Measurements from ENCODE around the gene PRRX2. TPM values are rescaled to one million over a fixed set of nuclear protein-coding genes. Genes with fewer than 3 reads are reported as not detected.

Gene PRRX2
- total and polyA plus RNA-seq, 2 of the 4 experiments (the other 2 are of a cell fraction): 12.7 to 35.5 TPM

DNA sequence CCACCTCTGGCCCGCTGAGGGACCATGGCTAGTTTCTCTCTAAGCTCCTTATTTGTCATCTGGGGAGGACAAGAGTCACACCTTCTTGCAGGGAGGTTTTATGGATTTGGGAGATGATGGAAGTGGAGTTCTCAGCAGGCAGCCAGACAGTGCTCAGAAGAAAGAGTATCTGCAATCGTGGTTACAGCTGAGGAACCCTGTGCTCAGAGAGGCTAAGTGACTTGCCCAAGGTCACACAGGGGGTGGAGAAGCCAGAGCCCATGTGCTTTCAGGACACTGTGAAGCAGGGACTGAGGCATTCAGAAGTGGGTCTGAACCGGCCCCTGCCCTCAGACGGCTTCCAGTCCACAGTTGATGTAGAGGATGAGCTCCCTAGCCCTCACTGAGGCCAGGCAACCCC, 10.8 kb downstream of the PRRX2 start:
- DNase-seq (no peak), ATAC-seq (ENCODE audit: low read depth) (no peak)
- no peak for TF ChIP-seq NFE2L2 (IDR thresholded peaks at IDR 0.05; ENCODE audit: low read depth, low read length)
- TF ChIP-seq FOS (IDR thresholded peaks at IDR 0.05; ENCODE audit: low read depth, low read length): no peak
- TF ChIP-seq POLR2A (IDR thresholded peaks at IDR 0.05; ENCODE audit: low read depth, low read length): no peak
- TF ChIP-seq RAD21 (IDR thresholded peaks at IDR 0.05; ENCODE audit: low read length): no peak
- TF ChIP-seq, protein P1, sequence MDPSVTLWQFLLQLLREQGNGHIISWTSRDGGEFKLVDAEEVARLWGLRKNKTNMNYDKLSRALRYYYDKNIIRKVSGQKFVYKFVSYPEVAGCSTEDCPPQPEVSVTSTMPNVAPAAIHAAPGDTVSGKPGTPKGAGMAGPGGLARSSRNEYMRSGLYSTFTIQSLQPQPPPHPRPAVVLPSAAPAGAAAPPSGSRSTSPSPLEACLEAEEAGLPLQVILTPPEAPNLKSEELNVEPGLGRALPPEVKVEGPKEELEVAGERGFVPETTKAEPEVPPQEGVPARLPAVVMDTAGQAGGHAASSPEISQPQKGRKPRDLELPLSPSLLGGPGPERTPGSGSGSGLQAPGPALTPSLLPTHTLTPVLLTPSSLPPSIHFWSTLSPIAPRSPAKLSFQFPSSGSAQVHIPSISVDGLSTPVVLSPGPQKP (IDR thresholded peaks at IDR 0.05; ENCODE audit: borderline replicate concordance, low read depth, low read length): no peak
- TF ChIP-seq, protein P2, sequence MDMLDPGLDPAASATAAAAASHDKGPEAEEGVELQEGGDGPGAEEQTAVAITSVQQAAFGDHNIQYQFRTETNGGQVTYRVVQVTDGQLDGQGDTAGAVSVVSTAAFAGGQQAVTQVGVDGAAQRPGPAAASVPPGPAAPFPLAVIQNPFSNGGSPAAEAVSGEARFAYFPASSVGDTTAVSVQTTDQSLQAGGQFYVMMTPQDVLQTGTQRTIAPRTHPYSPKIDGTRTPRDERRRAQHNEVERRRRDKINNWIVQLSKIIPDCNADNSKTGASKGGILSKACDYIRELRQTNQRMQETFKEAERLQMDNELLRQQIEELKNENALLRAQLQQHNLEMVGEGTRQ (IDR thresholded peaks at IDR 0.05; ENCODE audit: low read depth, low read length): no peak
- no peak for TF ChIP-seq CEBPB (IDR thresholded peaks at IDR 0.05; ENCODE audit: low read depth, low read length)
- TF ChIP-seq, protein P3, sequence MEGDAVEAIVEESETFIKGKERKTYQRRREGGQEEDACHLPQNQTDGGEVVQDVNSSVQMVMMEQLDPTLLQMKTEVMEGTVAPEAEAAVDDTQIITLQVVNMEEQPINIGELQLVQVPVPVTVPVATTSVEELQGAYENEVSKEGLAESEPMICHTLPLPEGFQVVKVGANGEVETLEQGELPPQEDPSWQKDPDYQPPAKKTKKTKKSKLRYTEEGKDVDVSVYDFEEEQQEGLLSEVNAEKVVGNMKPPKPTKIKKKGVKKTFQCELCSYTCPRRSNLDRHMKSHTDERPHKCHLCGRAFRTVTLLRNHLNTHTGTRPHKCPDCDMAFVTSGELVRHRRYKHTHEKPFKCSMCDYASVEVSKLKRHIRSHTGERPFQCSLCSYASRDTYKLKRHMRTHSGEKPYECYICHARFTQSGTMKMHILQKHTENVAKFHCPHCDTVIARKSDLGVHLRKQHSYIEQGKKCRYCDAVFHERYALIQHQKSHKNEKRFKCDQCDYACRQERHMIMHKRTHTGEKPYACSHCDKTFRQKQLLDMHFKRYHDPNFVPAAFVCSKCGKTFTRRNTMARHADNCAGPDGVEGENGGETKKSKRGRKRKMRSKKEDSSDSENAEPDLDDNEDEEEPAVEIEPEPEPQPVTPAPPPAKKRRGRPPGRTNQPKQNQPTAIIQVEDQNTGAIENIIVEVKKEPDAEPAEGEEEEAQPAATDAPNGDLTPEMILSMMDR (conservative IDR thresholded peaks at IDR 0.05; ENCODE audit: low read depth, low read length): no peak
- TF ChIP-seq MXI1 (IDR thresholded peaks at IDR 0.05; ENCODE audit: borderline replicate concordance, low read depth, low read length): no peak
- Histone ChIP-seq H3K4ac (ENCODE audit: low read depth, low read length) (no peak overlapping the region), H3K56ac (ENCODE audit: extremely low read depth, insufficient read depth, low read length) (no peak overlapping the region), H3K27ac (ENCODE audit: insufficient read depth, low read length) (no peak overlapping the region), H3K14ac (replicated peaks; ENCODE audit: low read depth, low read length) (peak overlapping the region; percentile 63), H3K18ac (ENCODE audit: low read depth, low read length) (no peak overlapping the region), H3K4me3 (ENCODE audit: insufficient read depth, low read depth, low read length) (no peak overlapping the region), H3K4me1 (ENCODE audit: control insufficient read depth, insufficient read depth, low read length) (peaks cover 4% of the 10 kb centered on the region), H3K27me3 (ENCODE audit: control insufficient read depth, insufficient read depth, low read length) (no peaks in the 10 kb centered on the region), H3K4me2 (ENCODE audit: low read depth, low read length) (no peak overlapping the region), H2AK5ac (ENCODE audit: low read depth, low read length) (no peak overlapping the region), H3K36me3 (ENCODE audit: control insufficient read depth, insufficient read depth, low read length) (peaks cover 26% of the 10 kb centered on the region; the same call in 1 of the 2 replicates), H3K23ac (ENCODE audit: low read depth, low read length) (peak overlapping the region; percentile 42; the same call in 1 of the 2 replicates), H4K20me1 (ENCODE audit: insufficient read depth, low read length) (peaks cover 75% of the 10 kb centered on the region), H4K8ac (ENCODE audit: low read depth in 2 of 2, low read length in 2 of 2) (no peak overlapping the region), H2BK15ac (ENCODE audit: low read depth, low read length) (no peak overlapping the region), H2BK120ac (ENCODE audit: low read depth, low read length) (no peak overlapping the region), H3K9me1 (ENCODE audit: insufficient read depth, low read length) (peaks cover 22% of the 10 kb centered on the region), H2AFZ (replicated peaks; ENCODE audit: low read length, poor library complexity) (peak overlapping the region; percentile 8), H3K79me1 (ENCODE audit: low read depth in 1 of 2, low read length in 2 of 2) (peaks cover 10 to 93% of the 10 kb centered on the region in 2 experiments), H3K9ac (ENCODE audit: low read depth, low read length) (no peak overlapping the region), H3K9me3 (ENCODE audit: control insufficient read depth, insufficient read depth, low read length) (no peaks in the 10 kb centered on the region), H2AK9ac (replicated peaks; ENCODE audit: low read depth, low read length, poor library complexity) (peak overlapping the region; percentile 30), H4K91ac (ENCODE audit: insufficient read depth, low read depth, low read length) (no peak overlapping the region), H2BK5ac (ENCODE audit: low read depth, low read length, poor library complexity, severe bottlenecking) (no peak overlapping the region), H2BK20ac (ENCODE audit: low read depth, low read length) (no peak overlapping the region), H4K5ac (ENCODE audit: low read depth, low read length) (no peak overlapping the region)
- dilution Hi-C loops (cut with HindIII; ENCODE audit: low sequenced_read_pairs, unreplicated experiment) (no loop called here), intact Hi-C loops (cut with micrococcal nuclease) (no loop called here), in situ Hi-C loops (cut with MboI; ENCODE audit: low sequenced_read_pairs) (no loop called here)
- ChIA-PET POLR2A (ENCODE audit: unreplicated experiment) (no interaction called here), CTCF (interaction anchor here (0.5 kb wide), 1 partner anchor 1161 kb away, joined by 3 read pairs; no protein-coding TSS in a partner anchor)
- BruUV-seq (replicated peaks): no TSS peak
- 82% methylated on average over 2 of the region's 4 CpGs; no CpG with 5 or more reads in 1 of the 2 experiments for WGBS, 2 experiments (ENCODE audit: extremely low coverage in 2 of 2, insufficient read length in 1 of 2)

Measured in IMR-90 (cell line).